GM18907 (cell line): ENCODE results near the gene SPTSSB.

Experiments
- ATAC-seq: cut with Tn5 transposase; IDR thresholded peaks from one replicate; pipeline ENCODE4 v1.9.1; 2021; ENCODE audit warnings: mild to moderate bottlenecking, moderate library complexity; ENCODE audit not compliant: unreplicated experiment

The SPTSSB gene

GRCh38 chr3:161393310-161393709 lies 22.0 kb upstream of the SPTSSB start:
- ATAC-seq, result no peak

GRCh38 chr3:161392853-161393252 lies 21.5 kb upstream of the SPTSSB start:
- no peak for ATAC-seq

GRCh38 chr3:161390200-161390599 lies 18.9 kb upstream of the SPTSSB start:
- ATAC-seq, result no peak

GRCh38 chr3:161389445-161390035 lies 18.2 kb upstream of the SPTSSB start:
- no peak for ATAC-seq

- ATAC-seq, result no peak
These were observed 17.5 kb upstream of the SPTSSB start for GRCh38 chr3:161388855-161389254.

GRCh38 chr3:161386991-161387770 lies 15.9 kb upstream of the SPTSSB start:
- no peak for ATAC-seq

- ATAC-seq, result peak; percentile 64
These were observed 1.3 kb upstream of the SPTSSB start for GRCh38 chr3:161372321-161373260.

- ATAC-seq, result no peak
These were observed 1.8 kb downstream of the SPTSSB start for GRCh38 chr3:161369531-161369930.

GRCh38 chr3:161366094-161366493 lies 5.2 kb downstream of the SPTSSB start:
- ATAC-seq, result no peak

GRCh38 chr3:161358488-161358887 lies 12.8 kb downstream of the SPTSSB start:
- no peak for ATAC-seq

- no peak for ATAC-seq
These were observed 15.0 kb downstream of the SPTSSB start for GRCh38 chr3:161356287-161356686.

- ATAC-seq, result no peak
These were observed 15.8 kb downstream of the SPTSSB start for GRCh38 chr3:161355508-161355907.

GRCh38 chr3:161354554-161354953 lies 16.8 kb downstream of the SPTSSB start:
- no peak for ATAC-seq

GRCh38 chr3:161351330-161351729 lies 20.0 kb downstream of the SPTSSB start:
- no peak for ATAC-seq

GRCh38 chr3:161350916-161351315 lies 20.4 kb downstream of the SPTSSB start:
- ATAC-seq, result no peak

GRCh38 chr3:161349529-161350312 lies 21.6 kb downstream of the SPTSSB start:
- ATAC-seq, result no peak

- ATAC-seq, result no peak
These were observed 22.4 kb downstream of the SPTSSB start for GRCh38 chr3:161348796-161349400.

GRCh38 chr3:161347726-161348125 lies 23.6 kb downstream of the SPTSSB start:
- no peak for ATAC-seq

- ATAC-seq, result no peak
These were observed 26.3 kb downstream of the SPTSSB start for GRCh38 chr3:161345023-161345422.

GRCh38 chr3:161343986-161344385 lies 27.3 kb downstream of the SPTSSB start:
- ATAC-seq, result no peak
